ENCODE measurements around the gene KIAA1210.

Gene KIAA1210

DNA sequence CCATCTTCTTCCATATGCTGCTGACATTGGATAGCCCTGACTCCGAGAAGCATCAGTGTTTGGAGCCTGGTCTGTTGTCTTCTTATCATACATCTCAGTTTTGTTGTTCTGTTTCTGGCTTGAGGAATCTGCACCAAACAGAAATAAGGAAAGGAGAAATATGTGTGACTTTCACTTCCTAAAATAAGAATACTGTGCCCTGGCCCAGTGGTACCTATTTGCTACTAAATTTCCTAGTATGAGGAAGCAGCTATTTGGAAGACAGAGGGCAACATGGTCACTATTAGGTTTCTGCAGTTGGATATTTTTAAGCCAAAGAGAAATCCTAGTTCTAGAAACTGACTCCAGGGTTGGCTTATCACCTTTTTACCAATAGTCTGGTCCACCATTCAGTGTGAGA, 38.0 kb downstream of the KIAA1210 start:
- FAIRE-seq = no peak

GRCh38 chrX:119087121-119087520, 40.5 kb downstream of the KIAA1210 start:
- FAIRE-seq (no peak), DNase-seq (ENCODE audit: insufficient read length) (no peak)
- TF ChIP-seq POLR2A (IDR thresholded peaks at IDR 0.05; ENCODE audit: low read depth, low read length) = no peak
- no peak for TF ChIP-seq TAF1 (IDR thresholded peaks at IDR 0.05; ENCODE audit: borderline replicate concordance, low read depth, low read length)
- no peak for TF ChIP-seq POLR2AphosphoS5 (IDR thresholded peaks at IDR 0.05; ENCODE audit: low read depth, low read length)

More for the DNA sequence above, 38.0 kb downstream of the KIAA1210 start:
- DNase-seq (ENCODE audit: insufficient read length) = no peak
- no peak for TF ChIP-seq POLR2AphosphoS5 (IDR thresholded peaks at IDR 0.05; ENCODE audit: low read depth, low read length)
- TF ChIP-seq TAF1 (IDR thresholded peaks at IDR 0.05; ENCODE audit: borderline replicate concordance, low read depth, low read length) = no peak
- TF ChIP-seq POLR2A (IDR thresholded peaks at IDR 0.05; ENCODE audit: low read depth, low read length) = no peak

GRCh38 chrX:119084766-119085165, 42.8 kb downstream of the KIAA1210 start:
- no peak for FAIRE-seq
- no peak for DNase-seq (ENCODE audit: insufficient read length)
- TF ChIP-seq POLR2AphosphoS5 (IDR thresholded peaks at IDR 0.05; ENCODE audit: low read depth, low read length) (no peak), TAF1 (IDR thresholded peaks at IDR 0.05; ENCODE audit: borderline replicate concordance, low read depth, low read length) (no peak), POLR2A (IDR thresholded peaks at IDR 0.05; ENCODE audit: low read depth, low read length) (no peak)

GRCh38 chrX:119082278-119082677, 45.3 kb downstream of the KIAA1210 start:
- TF ChIP-seq POLR2A (IDR thresholded peaks at IDR 0.05; ENCODE audit: low read depth, low read length) (no peak), TAF1 (IDR thresholded peaks at IDR 0.05; ENCODE audit: borderline replicate concordance, low read depth, low read length) (no peak)
- DNase-seq (ENCODE audit: insufficient read length) (no peak), FAIRE-seq (no peak)

GRCh38 chrX:119075270-119076025, 52.2 kb downstream of the KIAA1210 start:
- peak; percentile 38 for FAIRE-seq
- no peak for DNase-seq (ENCODE audit: insufficient read length)

DNA sequence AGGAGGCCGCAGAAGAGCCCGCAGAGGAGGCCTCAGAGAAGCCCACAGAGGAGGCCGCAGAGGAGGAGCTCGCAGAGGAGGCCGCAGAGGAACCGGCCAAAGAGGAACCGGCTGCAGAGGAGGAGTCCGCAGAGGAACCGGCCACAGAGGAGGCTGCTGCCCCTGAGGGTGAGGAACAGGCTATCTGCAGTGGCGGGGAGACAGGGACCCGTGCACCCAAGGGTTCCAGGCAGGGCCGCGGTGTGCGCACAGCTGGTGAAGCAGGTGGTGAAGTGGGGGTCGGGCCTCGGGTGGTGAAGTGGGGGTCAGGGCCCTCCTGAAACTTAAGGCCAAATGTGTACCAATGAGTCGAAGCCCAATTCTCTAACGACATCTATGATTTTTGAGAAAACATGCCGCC, 53.7 kb downstream of the KIAA1210 start:
- FAIRE-seq (no peak), DNase-seq (ENCODE audit: insufficient read length) (no peak)
- TF ChIP-seq POLR2AphosphoS5 (IDR thresholded peaks at IDR 0.05; ENCODE audit: low read depth, low read length) (no peak), TAF1 (IDR thresholded peaks at IDR 0.05; ENCODE audit: borderline replicate concordance, low read depth, low read length) (no peak)

More at GRCh38 chrX:119075270-119076025, 52.2 kb downstream of the KIAA1210 start:
- TF ChIP-seq POLR2A (IDR thresholded peaks at IDR 0.05; ENCODE audit: low read depth, low read length) = no peak
- TF ChIP-seq POLR2AphosphoS5 (IDR thresholded peaks at IDR 0.05; ENCODE audit: low read depth, low read length) = no peak
- no peak for TF ChIP-seq TAF1 (IDR thresholded peaks at IDR 0.05; ENCODE audit: borderline replicate concordance, low read depth, low read length)

- no peak for TF ChIP-seq POLR2AphosphoS5 (IDR thresholded peaks at IDR 0.05; ENCODE audit: low read depth, low read length)
- FAIRE-seq = no peak
- no peak for DNase-seq (ENCODE audit: insufficient read length)
Observed at GRCh38 chrX:119073200-119073905, 54.3 kb downstream of the KIAA1210 start.

- TF ChIP-seq POLR2AphosphoS5 (IDR thresholded peaks at IDR 0.05; ENCODE audit: low read depth, low read length) (no peak), TAF1 (IDR thresholded peaks at IDR 0.05; ENCODE audit: borderline replicate concordance, low read depth, low read length) (no peak), POLR2A (IDR thresholded peaks at IDR 0.05; ENCODE audit: low read depth, low read length) (no peak)
- DNase-seq (ENCODE audit: insufficient read length) = no peak
- no peak for FAIRE-seq
Observed at GRCh38 chrX:119072744-119073143, 54.9 kb downstream of the KIAA1210 start, which contains the start of gene CT47C1. Gene CT47C1, plus strand, starts transcription at chrX:119072993. Its CDS starts 233 bp downstream, at chrX:119073226.

DNA sequence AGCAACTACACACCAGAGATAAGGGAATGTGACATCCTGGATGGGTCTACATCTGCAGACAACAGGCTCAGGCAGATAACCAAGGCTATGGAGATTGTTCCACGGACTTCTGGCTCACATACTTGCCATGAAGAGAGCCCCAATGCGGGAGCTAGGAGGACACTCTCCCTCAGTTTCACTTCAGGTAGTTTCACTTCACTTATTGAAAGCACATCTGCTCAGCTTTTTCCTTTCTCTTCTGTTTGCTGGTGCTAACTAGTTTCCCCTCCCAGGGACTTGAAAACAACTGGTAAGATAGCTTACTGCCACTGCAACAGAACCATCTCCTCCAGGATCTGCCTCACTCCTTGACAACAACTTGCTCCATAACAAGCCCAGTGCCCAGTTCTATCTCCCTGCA, 56.2 kb downstream of the KIAA1210 start:
- DNase-seq (ENCODE audit: insufficient read length) = no peak
- TF ChIP-seq POLR2AphosphoS5 (IDR thresholded peaks at IDR 0.05; ENCODE audit: low read depth, low read length) = no peak
- no peak for TF ChIP-seq POLR2A (IDR thresholded peaks at IDR 0.05; ENCODE audit: low read depth, low read length)
- TF ChIP-seq TAF1 (IDR thresholded peaks at IDR 0.05; ENCODE audit: borderline replicate concordance, low read depth, low read length) = no peak
- no peak for FAIRE-seq

- TF ChIP-seq POLR2AphosphoS5 (IDR thresholded peaks at IDR 0.05; ENCODE audit: low read depth, low read length) (no peak), POLR2A (IDR thresholded peaks at IDR 0.05; ENCODE audit: low read depth, low read length) (no peak), TAF1 (IDR thresholded peaks at IDR 0.05; ENCODE audit: borderline replicate concordance, low read depth, low read length) (no peak)
- DNase-seq (ENCODE audit: insufficient read length) (no peak), FAIRE-seq (no peak)
Observed at GRCh38 chrX:119069762-119070161, 57.9 kb downstream of the KIAA1210 start.

DNA sequence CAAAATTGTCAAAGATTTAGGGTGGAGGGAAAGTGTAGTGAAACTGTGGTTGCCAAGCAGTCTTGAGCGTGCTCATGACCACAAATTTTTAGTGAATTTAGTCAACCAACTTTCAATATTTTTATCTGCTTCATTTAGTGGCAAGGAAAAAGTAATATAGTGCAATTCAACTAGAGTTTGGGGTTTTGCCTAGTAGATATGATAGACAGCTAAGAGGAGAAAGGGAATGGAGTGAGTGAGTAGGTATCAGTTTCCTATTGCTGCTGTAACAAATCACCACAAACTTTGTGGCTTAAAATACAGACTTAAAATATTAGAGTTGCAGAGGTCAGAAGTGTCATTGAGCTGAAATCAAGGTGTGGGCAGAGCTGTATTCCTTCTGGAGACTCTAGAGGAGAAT, 58.5 kb downstream of the KIAA1210 start:
- FAIRE-seq = no peak
- no peak for DNase-seq (ENCODE audit: insufficient read length)

More for the DNA sequence above, 58.5 kb downstream of the KIAA1210 start:
- TF ChIP-seq TAF1 (IDR thresholded peaks at IDR 0.05; ENCODE audit: borderline replicate concordance, low read depth, low read length) (no peak), POLR2AphosphoS5 (IDR thresholded peaks at IDR 0.05; ENCODE audit: low read depth, low read length) (no peak), POLR2A (IDR thresholded peaks at IDR 0.05; ENCODE audit: low read depth, low read length) (no peak)

Measured in GM12892 (cell line).